GM12878 (cell line): ENCODE results near the gene CAMK4. TPM values are rescaled to one million over a fixed set of nuclear protein-coding genes. Genes with fewer than 3 reads are reported as not detected.

Experiments
- ATAC-seq: fragments of 200-7000 bp; cut with Tn5 transposase; 3 replicates; pipeline ENCODE4 v1.9.1; 2020; ENCODE audit warnings: mild to moderate bottlenecking, moderate library complexity
- BruUV-seq: library from RNA; stranded (reverse); fragments of 400-500 nt; replicated peaks from 2 replicates; lab custom pipeline; 2021; lab: Mats Ljungman, UMichigan
- CTCF ChIA-PET: fragments of 300-600 bp; sonication (Branson Sonifier 250); formaldehyde crosslinking; extraction: SDS; loops from one replicate; lab custom pipeline; 2021; ENCODE audit warnings: inconsistent platforms; lab: Yijun Ruan, JAX
- POLR2A ChIA-PET: fragments of 350-600 bp; formaldehyde crosslinking; extraction: SDS; loops from one replicate; lab custom pipeline; 2021; ENCODE audit warnings: inconsistent platforms; lab: Charles Lee
- RAD21 ChIA-PET: fragments of 300-600 bp; sonication (Branson Sonifier 250); formaldehyde crosslinking; loops from one replicate; lab custom pipeline; 2023; ENCODE audit warnings: antibody characterized with exemption; ENCODE audit not compliant: unreplicated experiment; lab: Charles Lee
- SMC1A ChIA-PET: fragments of 300-600 bp; sonication (Branson Sonifier 250); formaldehyde crosslinking; loops from one replicate; lab custom pipeline; 2023; ENCODE audit not compliant: unreplicated experiment, uncharacterized antibody; lab: Charles Lee
- DNase-seq: peaks from one replicate; pipeline ENCODE4 v3.0.0-alpha.2; 2011; ENCODE audit warnings: low read depth, low spot score
- FAIRE-seq: peaks from 3 replicates; lab custom pipeline; 2011; peaks lifted over from hg19 to GRCh38; lab: Jason Lieb, UNC
- H2AFZ ChIP-seq: 2 replicates; pipeline ENCODE4 v1.6.0; 2011; ENCODE audit warnings: low read depth, low read length, control low read depth; ENCODE audit not compliant: control insufficient read depth
- H3K27ac ChIP-seq: 2 replicates; pipeline ENCODE4 v1.5.1; 2011; ENCODE audit warnings: control low read depth; ENCODE audit not compliant: control insufficient read depth, insufficient read depth
- H3K27me3 ChIP-seq, 2 experiments: replicated peaks in 1 of 2; 2 replicates each; pipeline versions ENCODE4 v1.6.0 to v1.6.1; 2011; ENCODE audit warnings: low read length in 1 of 2; ENCODE audit not compliant: control insufficient read depth in 2 of 2, insufficient read depth in 2 of 2
- H3K36me3 ChIP-seq, 2 experiments: 2 replicates each; pipeline ENCODE4 v1.5.1; 2011; ENCODE audit warnings: low read length in 1 of 2; ENCODE audit not compliant: control insufficient read depth in 2 of 2, insufficient read depth in 2 of 2
- H3K4me1 ChIP-seq: 2 replicates; pipeline ENCODE4 v1.6.1; 2011; ENCODE audit warnings: mild to moderate bottlenecking, low read length, moderate library complexity, mixed read lengths; ENCODE audit not compliant: control insufficient read depth, insufficient read depth
- H3K4me2 ChIP-seq: 2 replicates; pipeline ENCODE4 v1.6.0; 2011; ENCODE audit warnings: control low read depth; ENCODE audit not compliant: control insufficient read depth, insufficient read depth
- H3K4me3 ChIP-seq: fragments of 200-600 bp; sonication (generic); 2 replicates; pipeline ENCODE4 v1.5.1; 2016
- H3K79me2 ChIP-seq: 2 replicates; pipeline ENCODE4 v1.6.0; 2011; ENCODE audit warnings: low read length; ENCODE audit not compliant: control insufficient read depth, insufficient read depth
- H3K9ac ChIP-seq: 2 replicates; pipeline ENCODE4 v1.8.0; 2011; ENCODE audit warnings: low read length, control low read depth, mixed read lengths; ENCODE audit not compliant: control insufficient read depth, insufficient read depth
- H3K9me3 ChIP-seq: replicated peaks from 3 replicates; pipeline ENCODE4 v1.5.1; 2011; ENCODE audit warnings: mild to moderate bottlenecking, low read length; ENCODE audit not compliant: control insufficient read depth, insufficient read depth
- H4K20me1 ChIP-seq: 2 replicates; pipeline ENCODE4 v1.6.0; 2011; ENCODE audit not compliant: control insufficient read depth, insufficient read depth
- MTA2 ChIP-seq: fragments of 450-650 bp; IDR thresholded peaks from 2 replicates; pipeline ENCODE4 v1.6.1; 2016; ENCODE audit warnings: low read depth, mild to moderate bottlenecking, moderate library complexity
- POLR2AphosphoS2 ChIP-seq: IDR thresholded peaks from 2 replicates; pipeline ENCODE4 v1.6.1; 2011; ENCODE audit warnings: low read depth, mild to moderate bottlenecking, low read length, improper control_type of control experiment, moderate library complexity
- RFX5 ChIP-seq: IDR thresholded peaks from 2 replicates; pipeline ENCODE4 v1.6.1; 2011; ENCODE audit warnings: low read depth, low read length, improper control_type of control experiment
- YBX1 ChIP-seq: fragments of 450-650 bp; IDR thresholded peaks from 2 replicates; pipeline ENCODE4 v1.6.1; 2016; ENCODE audit warnings: antibody characterized with exemption
- ZNF622 ChIP-seq: fragments of 450-650 bp; IDR thresholded peaks from 2 replicates; pipeline ENCODE4 v1.6.1; 2017; ENCODE audit warnings: mild to moderate bottlenecking, inconsistent platforms
- WGBS: methylation state at CpG from one replicate; pipeline ENCODE4 v1.1.6; 2016; ENCODE audit warnings: low lambda C conversion rate; ENCODE audit not compliant: insufficient replicate concordance, insufficient coverage; ENCODE audit errors: missing lambda C conversion rate; 5-methylcytosine and 5-hydroxymethylcytosine counted together
- in situ Hi-C: fragments of 300-500 bp; cut with MboI; formaldehyde crosslinking; loops from 9 replicates; pipeline ENCODE4 v1.14.3; 2018; ENCODE audit warnings: mixed read lengths
- intact Hi-C: fragments of 100-400 bp; cut with micrococcal nuclease; formaldehyde crosslinking; loops from one replicate; pipeline ENCODE4 v1.14.2; 2022; ENCODE audit not compliant: unreplicated experiment
- polyA plus RNA-seq, 11 experiments: library from polyadenylated mRNA; depleted of rRNA in 4 of 11; unstranded in 6 of 11; stranded (reverse) in 5 of 11; fragments of >200 nt; fragmentation: Nextera tagmentation in 4 of 11; fragmentation: Illumina TruSeq in 1 of 11; extraction: Ambion mirVana in 4 of 11; extraction: Trizol in 1 of 11; gene quantifications; 1 replicate in 1 of 11; 2 replicates in 10 of 11; pipeline versions ENCODE4 v1.2.1 to v1.2.3, GENCODE V29; 2011 to 2016; ENCODE audit warnings: inconsistent platforms in 2 of 11, missing spikeins in 2 of 11, low read depth in 1 of 11
- total RNA-seq, 4 experiments: library from RNA; depleted of rRNA in 3 of 4; stranded (reverse); fragments of >200 nt in 3 of 4; fragmentation: Illumina TruSeq in 1 of 4; extraction: Trizol in 1 of 4; gene quantifications; 2 replicates each; pipeline versions ENCODE4 v1.2.1 to v1.2.3, GENCODE V29; 2013 to 2021
- TF ChIP-seq, protein P1 (sequence below): fragments of 450-650 bp; IDR thresholded peaks from 2 replicates; pipeline ENCODE4 v1.6.1; 2017; ENCODE audit warnings: antibody characterized with exemption, mild to moderate bottlenecking, moderate library complexity
- TF ChIP-seq, protein P2 (sequence below): IDR thresholded peaks from 2 replicates; pipeline ENCODE4 v1.6.1; 2011; ENCODE audit warnings: borderline replicate concordance, low read depth, mild to moderate bottlenecking, moderate library complexity, low read length; ENCODE audit not compliant: insufficient read depth, poor library complexity, severe bottlenecking

Gene CAMK4
- total and polyA plus RNA-seq, 10 of the 15 experiments (the other 5 are each of a cell fraction or from before 2014, with no cell fraction given) = 13.3 to 51.9 (median 35.3) TPM

DNA sequence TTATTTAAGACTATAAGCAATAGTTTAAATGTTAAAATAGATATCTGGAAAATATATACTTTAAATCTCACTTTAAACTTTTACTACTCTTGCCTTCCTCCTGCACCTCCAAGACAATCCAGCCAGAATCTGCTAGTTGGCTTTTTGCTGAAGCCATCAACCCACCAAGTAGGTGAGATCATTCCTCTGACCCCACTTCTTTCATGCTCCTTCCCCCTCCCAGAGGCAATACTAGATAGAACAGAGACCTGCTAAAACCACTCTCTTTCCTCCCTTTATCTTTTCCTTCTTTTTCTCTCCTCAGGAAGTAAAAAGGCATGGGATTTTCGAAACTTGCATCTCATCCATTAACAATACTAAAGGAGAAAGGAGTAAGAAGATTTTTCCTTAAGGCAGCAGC, 30.1 kb upstream of the CAMK4 start:
- 25% methylated on average over 1 of the region's 1 CpG for WGBS
- Histone ChIP-seq H3K4me1 (no peaks in the 10 kb centered on the region), H3K4me3 (no peak overlapping the region), H3K9me3 (no peaks in the 10 kb centered on the region), H3K36me3 (no peaks in the 10 kb centered on the region), H2AFZ (no peak overlapping the region), H3K27me3 (no peaks in the 10 kb centered on the region), H3K4me2 (no peak overlapping the region), H3K27ac (no peak overlapping the region), H4K20me1 (no peaks in the 10 kb centered on the region), H3K9ac (no peak overlapping the region), H3K79me2 (no peaks in the 10 kb centered on the region)
- intact Hi-C loops (no loop called here), in situ Hi-C loops (no loop called here)
- no peak for ATAC-seq
- FAIRE-seq = no peak
- SMC1A ChIA-PET = no interaction called here
- TF ChIP-seq, protein P1, sequence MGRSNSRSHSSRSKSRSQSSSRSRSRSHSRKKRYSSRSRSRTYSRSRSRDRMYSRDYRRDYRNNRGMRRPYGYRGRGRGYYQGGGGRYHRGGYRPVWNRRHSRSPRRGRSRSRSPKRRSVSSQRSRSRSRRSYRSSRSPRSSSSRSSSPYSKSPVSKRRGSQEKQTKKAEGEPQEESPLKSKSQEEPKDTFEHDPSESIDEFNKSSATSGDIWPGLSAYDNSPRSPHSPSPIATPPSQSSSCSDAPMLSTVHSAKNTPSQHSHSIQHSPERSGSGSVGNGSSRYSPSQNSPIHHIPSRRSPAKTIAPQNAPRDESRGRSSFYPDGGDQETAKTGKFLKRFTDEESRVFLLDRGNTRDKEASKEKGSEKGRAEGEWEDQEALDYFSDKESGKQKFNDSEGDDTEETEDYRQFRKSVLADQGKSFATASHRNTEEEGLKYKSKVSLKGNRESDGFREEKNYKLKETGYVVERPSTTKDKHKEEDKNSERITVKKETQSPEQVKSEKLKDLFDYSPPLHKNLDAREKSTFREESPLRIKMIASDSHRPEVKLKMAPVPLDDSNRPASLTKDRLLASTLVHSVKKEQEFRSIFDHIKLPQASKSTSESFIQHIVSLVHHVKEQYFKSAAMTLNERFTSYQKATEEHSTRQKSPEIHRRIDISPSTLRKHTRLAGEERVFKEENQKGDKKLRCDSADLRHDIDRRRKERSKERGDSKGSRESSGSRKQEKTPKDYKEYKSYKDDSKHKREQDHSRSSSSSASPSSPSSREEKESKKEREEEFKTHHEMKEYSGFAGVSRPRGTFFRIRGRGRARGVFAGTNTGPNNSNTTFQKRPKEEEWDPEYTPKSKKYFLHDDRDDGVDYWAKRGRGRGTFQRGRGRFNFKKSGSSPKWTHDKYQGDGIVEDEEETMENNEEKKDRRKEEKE = no peak
- TF ChIP-seq ZNF622 (no peak), YBX1 (no peak), MTA2 (no peak), RFX5 (no peak), POLR2AphosphoS2 (no peak)
- TF ChIP-seq, protein P2, sequence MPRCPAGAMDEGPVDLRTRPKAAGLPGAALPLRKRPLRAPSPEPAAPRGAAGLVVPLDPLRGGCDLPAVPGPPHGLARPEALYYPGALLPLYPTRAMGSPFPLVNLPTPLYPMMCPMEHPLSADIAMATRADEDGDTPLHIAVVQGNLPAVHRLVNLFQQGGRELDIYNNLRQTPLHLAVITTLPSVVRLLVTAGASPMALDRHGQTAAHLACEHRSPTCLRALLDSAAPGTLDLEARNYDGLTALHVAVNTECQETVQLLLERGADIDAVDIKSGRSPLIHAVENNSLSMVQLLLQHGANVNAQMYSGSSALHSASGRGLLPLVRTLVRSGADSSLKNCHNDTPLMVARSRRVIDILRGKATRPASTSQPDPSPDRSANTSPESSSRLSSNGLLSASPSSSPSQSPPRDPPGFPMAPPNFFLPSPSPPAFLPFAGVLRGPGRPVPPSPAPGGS = no peak
- BruUV-seq = no TSS peak
- RAD21 ChIA-PET = no interaction called here
- no peak for DNase-seq
- POLR2A ChIA-PET = no interaction called here
- CTCF ChIA-PET = interaction anchor here (1.0 kb wide), 1 partner anchor 10 kb away, joined by 3 read pairs; no protein-coding TSS in a partner anchor
